ENCODE results near the gene TNRC18.

DNA sequence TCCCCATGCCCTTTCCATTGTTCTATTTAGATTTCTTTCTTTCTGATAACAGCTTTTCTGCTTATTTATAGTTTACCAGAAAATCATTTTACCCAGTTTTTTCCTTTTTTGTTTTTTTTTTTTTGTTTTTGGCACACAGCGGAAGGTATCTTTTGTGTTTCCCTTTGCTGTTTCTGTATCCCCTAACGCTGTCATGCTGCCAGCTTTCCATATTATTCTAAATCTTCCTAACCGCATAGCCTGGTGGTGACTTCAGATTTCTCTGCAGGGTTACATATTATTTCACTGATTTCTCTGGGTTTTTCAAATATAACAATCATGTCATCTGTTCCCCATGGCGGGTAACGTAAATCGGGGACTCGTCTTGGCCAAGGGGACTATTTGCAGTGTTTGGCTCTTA, 144.9 kb downstream of the TNRC18 start:
- TF ChIP-seq ZBTB33 (IDR thresholded peaks at IDR 0.05): no peak
- TF ChIP-seq CTCF (IDR thresholded peaks at IDR 0.05; ENCODE audit: low read depth, low read length, missing input control): no peak
- no peak for TF ChIP-seq RAD21 (IDR thresholded peaks at IDR 0.05)
- no peak for TF ChIP-seq HNF4A (conservative IDR thresholded peaks at IDR 0.05)

All from liver (tissue), 3 donors.